IPS-20b (cell line): ENCODE measurements around the gene MAPK12.

Experiments
- H3K27ac ChIP-seq: one replicate; pipeline ENCODE4 v1.5.1; 2013; ENCODE audit warnings: low read length
- H3K27me3 ChIP-seq: 2 replicates; pipeline ENCODE4 v1.6.1; 2013; ENCODE audit warnings: mild to moderate bottlenecking, low read length, inconsistent platforms; ENCODE audit not compliant: insufficient read depth
- H3K36me3 ChIP-seq: 2 replicates; pipeline ENCODE4 v1.6.1; 2013; ENCODE audit warnings: low read depth, mild to moderate bottlenecking, inconsistent platforms, low read length, moderate library complexity; ENCODE audit not compliant: insufficient read depth
- H3K4me1 ChIP-seq: 2 replicates; pipeline ENCODE4 v1.6.1; 2013; ENCODE audit warnings: mild to moderate bottlenecking, control low read depth, inconsistent platforms, low read length, moderate library complexity; ENCODE audit not compliant: insufficient read depth
- H3K4me3 ChIP-seq: 2 replicates; pipeline ENCODE4 v1.5.1; 2013; ENCODE audit warnings: mild to moderate bottlenecking, low read length, inconsistent platforms
- H3K9ac ChIP-seq: 2 replicates; pipeline ENCODE4 v1.6.1; 2013; ENCODE audit warnings: low read depth, mild to moderate bottlenecking, inconsistent platforms, low read length, moderate library complexity
- H3K9me3 ChIP-seq: 2 replicates; pipeline ENCODE4 v1.6.1; 2013; ENCODE audit warnings: mild to moderate bottlenecking, low read depth, low read length, inconsistent platforms; ENCODE audit not compliant: insufficient read depth

Gene MAPK12

DNA sequence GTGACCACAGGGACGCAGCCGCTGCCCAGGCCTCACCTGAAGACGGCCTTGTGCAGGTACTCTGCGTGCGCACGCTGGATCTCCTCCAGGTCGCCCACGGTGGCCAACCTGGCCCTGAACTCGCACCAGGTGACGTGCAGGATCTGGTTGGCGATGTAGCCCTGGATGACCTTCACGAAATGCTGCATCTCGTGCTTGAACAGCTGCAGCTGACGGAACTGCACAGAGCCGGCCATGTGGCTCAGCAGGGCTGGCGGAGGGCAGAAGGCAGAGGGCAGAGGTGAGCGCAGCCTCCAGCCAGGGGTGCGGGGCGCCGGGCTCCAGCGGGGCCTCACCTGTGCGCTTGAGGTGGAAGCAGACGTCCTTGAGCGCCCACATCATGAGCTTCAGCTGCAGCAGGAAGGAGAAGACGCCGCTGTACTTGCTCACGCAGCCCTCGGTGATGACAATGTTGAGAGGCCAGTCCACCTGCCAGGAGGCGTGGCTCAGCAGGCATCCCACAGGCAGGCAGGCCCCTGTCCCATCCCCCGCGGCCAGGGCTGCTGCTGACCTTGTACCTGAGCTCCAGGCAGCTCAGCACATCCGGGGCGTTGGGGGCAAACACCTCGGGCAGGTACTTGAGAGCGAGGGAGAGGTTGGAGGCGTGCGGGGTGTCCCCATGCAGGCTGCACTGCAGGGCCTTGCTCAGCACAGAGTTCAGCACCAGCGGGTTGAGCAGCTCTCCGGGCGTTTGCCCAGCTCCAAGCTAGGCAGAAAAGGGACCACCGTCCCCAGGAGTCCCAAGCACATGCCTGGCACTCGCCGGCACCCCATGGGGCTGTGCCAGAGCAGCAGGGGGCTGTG is 43.1 kb downstream of the MAPK12 start:
- no peaks in the 10 kb centered on the region for H3K9me3 ChIP-seq
- H3K9ac ChIP-seq: no peak overlapping the region
- H3K4me3 ChIP-seq: no peak overlapping the region
- H3K27me3 ChIP-seq: no peaks in the 10 kb centered on the region
- no peaks in the 10 kb centered on the region for H3K4me1 ChIP-seq
- no peak overlapping the region for H3K27ac ChIP-seq
- H3K36me3 ChIP-seq: peaks cover 75% of the 10 kb centered on the region

DNA sequence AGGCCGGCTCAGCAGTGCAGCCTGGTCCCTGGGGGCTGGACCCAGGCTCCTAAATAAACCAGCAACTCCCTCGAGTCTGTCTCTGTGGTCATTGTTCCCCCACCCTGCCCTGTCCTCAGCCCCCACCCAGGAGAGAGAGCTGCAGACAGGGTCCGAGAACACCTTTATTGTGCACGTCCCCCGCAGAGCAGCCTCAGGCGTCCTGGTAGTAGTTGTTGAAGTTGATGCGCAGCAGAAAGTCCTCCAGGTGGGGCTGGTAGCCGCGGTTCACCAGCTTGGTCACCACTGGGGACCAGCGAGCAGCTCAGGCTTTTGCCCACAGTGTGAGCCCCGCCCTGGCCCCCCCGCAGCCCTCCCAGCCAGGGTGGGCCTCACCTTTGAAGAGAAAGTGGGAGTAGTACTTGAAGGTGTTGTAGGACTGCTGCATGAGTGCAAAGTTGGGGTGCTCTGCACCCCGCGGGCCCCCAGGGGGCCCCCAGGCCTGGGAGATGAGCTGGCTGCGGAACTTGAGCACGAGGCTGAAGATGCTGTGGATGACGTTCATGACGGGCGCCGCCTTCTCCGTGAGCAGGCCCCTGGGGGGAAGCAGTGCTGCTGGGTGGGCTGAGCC is 43.8 kb downstream of the MAPK12 start:
- Histone ChIP-seq H3K9ac (no peak overlapping the region), H3K4me3 (no peak overlapping the region), H3K27me3 (no peaks in the 10 kb centered on the region), H3K27ac (no peak overlapping the region), H3K36me3 (peaks cover 75% of the 10 kb centered on the region), H3K4me1 (no peaks in the 10 kb centered on the region), H3K9me3 (no peaks in the 10 kb centered on the region)

GRCh38 chr22:50216684-50217520 is 44.6 kb downstream of the MAPK12 start:
- Histone ChIP-seq H3K27ac (no peak overlapping the region), H3K36me3 (peaks cover 75% of the 10 kb centered on the region), H3K4me1 (no peaks in the 10 kb centered on the region), H3K9me3 (peaks cover 6% of the 10 kb centered on the region; the same call in 1 of the 2 replicates), H3K27me3 (no peaks in the 10 kb centered on the region), H3K9ac (no peak overlapping the region), H3K4me3 (no peak overlapping the region)

GRCh38 chr22:50216055-50216683 is 45.3 kb downstream of the MAPK12 start:
- Histone ChIP-seq H3K36me3 (peaks cover 75% of the 10 kb centered on the region), H3K4me3 (no peak overlapping the region), H3K27me3 (no peaks in the 10 kb centered on the region), H3K9ac (no peak overlapping the region), H3K9me3 (peaks cover 6% of the 10 kb centered on the region; the same call in 1 of the 2 replicates), H3K4me1 (no peaks in the 10 kb centered on the region), H3K27ac (no peak overlapping the region)

DNA sequence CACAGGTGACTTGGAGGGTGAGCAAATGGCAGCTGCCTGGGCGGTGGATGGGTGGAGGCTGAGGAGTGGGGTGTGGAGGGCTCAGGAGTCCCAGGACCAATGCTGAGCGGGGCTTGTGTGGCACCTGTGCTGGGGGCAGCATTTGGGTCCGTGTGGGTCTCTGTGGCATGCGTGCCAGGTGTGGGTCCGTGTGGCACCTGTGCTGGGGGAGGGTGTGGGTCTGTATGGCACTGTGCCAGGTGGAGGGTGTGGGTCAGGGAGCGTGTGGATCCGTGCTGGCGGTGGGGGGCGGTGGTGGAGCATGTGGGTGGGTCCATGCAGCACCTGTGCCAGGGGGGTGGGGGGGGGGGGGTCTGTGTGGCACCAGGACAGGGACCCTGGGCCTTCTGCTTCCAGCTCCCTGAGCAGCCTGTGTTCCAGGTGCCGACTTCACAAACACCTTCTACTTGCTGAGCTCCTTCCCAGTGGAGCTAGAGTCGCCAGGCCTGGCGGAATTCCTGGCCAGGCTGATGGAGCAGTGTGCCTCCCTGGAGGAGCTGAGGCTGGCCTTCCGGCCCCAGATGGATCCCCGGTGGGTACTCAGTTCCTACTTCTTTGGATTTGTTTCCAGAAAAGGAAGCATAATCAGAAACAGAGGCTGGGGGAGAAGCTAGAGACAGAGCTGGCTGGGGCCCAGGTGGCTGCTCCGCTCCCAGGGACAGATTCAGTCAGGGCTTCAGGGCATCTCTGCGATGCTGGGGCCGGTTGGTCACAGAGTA is 46.0 kb downstream of the MAPK12 start:
- Histone ChIP-seq H3K4me3 (no peak overlapping the region), H3K27ac (no peak overlapping the region), H3K9me3 (peaks cover 6% of the 10 kb centered on the region; the same call in 1 of the 2 replicates), H3K4me1 (no peaks in the 10 kb centered on the region), H3K9ac (no peak overlapping the region), H3K36me3 (peaks cover 75% of the 10 kb centered on the region), H3K27me3 (no peaks in the 10 kb centered on the region)

- Histone ChIP-seq H3K4me1 (no peaks in the 10 kb centered on the region), H3K27ac (no peak overlapping the region), H3K4me3 (no peak overlapping the region), H3K27me3 (no peaks in the 10 kb centered on the region), H3K9ac (no peak overlapping the region), H3K9me3 (peaks cover 6% of the 10 kb centered on the region; the same call in 1 of the 2 replicates), H3K36me3 (peaks cover 67% of the 10 kb centered on the region)
These were observed 48.2 kb downstream of the MAPK12 start for GRCh38 chr22:50213263-50213662.

- Histone ChIP-seq H3K9ac (no peak overlapping the region), H3K4me1 (no peaks in the 10 kb centered on the region), H3K4me3 (no peak overlapping the region), H3K27me3 (no peaks in the 10 kb centered on the region), H3K27ac (no peak overlapping the region), H3K36me3 (peaks cover 54% of the 10 kb centered on the region), H3K9me3 (peaks cover 6% of the 10 kb centered on the region; the same call in 1 of the 2 replicates)
These were observed 50.3 kb downstream of the MAPK12 start for GRCh38 chr22:50211147-50211546.

- Histone ChIP-seq H3K9me3 (peaks cover 6% of the 10 kb centered on the region; the same call in 1 of the 2 replicates), H3K4me1 (no peaks in the 10 kb centered on the region), H3K36me3 (peaks cover 51% of the 10 kb centered on the region), H3K9ac (no peak overlapping the region), H3K27ac (no peak overlapping the region), H3K27me3 (no peaks in the 10 kb centered on the region), H3K4me3 (no peak overlapping the region)
These were observed 50.9 kb downstream of the MAPK12 start for GRCh38 chr22:50210378-50211139.

- peaks cover 6% of the 10 kb centered on the region; the same call in 1 of the 2 replicates for H3K9me3 ChIP-seq
- H3K27ac ChIP-seq: no peak overlapping the region
These were observed 51.6 kb downstream of the MAPK12 start for GRCh38 chr22:50209893-50210292.

More at GRCh38 chr22:50209893-50210292, 51.6 kb downstream of the MAPK12 start:
- Histone ChIP-seq H3K4me3 (no peak overlapping the region), H3K4me1 (no peaks in the 10 kb centered on the region), H3K9ac (no peak overlapping the region), H3K36me3 (peaks cover 46% of the 10 kb centered on the region), H3K27me3 (no peaks in the 10 kb centered on the region)
